ENCODE results near the gene OSGEPL1.

DNA sequence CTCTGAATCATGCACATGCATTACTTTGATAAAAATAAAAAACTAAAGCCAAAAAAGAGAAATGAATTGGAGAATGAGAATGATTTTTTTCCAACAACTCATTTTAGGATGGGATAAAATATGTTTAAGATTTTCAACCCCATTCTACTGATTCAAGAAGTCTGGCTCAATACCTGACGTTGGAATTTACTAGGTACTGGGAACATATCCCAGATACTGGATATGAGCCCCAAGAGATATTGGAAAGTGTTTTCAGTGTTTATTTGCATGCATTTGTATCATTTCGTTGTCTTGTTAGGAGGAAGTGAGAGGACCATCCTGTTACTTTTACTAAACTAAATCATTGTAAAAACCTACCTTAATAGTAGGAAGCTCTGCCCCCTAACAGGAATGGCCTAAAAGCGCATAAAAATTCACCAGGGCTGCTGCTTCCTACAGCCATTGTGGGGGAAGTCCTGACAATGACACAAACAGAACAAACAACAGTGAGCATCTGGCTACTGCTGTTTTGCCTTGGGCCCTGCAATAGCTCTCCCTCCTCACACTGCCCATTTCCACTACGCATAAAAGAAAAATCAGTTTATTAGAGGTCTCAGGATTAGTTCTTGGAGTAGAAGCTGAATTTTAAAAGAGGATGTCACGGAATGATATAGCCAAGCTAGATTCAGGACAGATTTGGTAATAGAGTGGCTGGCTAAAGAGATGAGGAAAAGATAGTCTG, 52.9 kb downstream of the OSGEPL1 start:
- TF ChIP-seq, protein P1, sequence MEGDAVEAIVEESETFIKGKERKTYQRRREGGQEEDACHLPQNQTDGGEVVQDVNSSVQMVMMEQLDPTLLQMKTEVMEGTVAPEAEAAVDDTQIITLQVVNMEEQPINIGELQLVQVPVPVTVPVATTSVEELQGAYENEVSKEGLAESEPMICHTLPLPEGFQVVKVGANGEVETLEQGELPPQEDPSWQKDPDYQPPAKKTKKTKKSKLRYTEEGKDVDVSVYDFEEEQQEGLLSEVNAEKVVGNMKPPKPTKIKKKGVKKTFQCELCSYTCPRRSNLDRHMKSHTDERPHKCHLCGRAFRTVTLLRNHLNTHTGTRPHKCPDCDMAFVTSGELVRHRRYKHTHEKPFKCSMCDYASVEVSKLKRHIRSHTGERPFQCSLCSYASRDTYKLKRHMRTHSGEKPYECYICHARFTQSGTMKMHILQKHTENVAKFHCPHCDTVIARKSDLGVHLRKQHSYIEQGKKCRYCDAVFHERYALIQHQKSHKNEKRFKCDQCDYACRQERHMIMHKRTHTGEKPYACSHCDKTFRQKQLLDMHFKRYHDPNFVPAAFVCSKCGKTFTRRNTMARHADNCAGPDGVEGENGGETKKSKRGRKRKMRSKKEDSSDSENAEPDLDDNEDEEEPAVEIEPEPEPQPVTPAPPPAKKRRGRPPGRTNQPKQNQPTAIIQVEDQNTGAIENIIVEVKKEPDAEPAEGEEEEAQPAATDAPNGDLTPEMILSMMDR (IDR thresholded peaks at IDR 0.05; ENCODE audit: low read length): no peak
- TF ChIP-seq EZH2 (optimal IDR thresholded peaks at IDR 0.05; ENCODE audit: low read depth, low read length): no peak

All from MM.1S (cell line).